Purkinje cell (primary cell): ENCODE measurements around the gene PRPF31. TPM values are rescaled to one million over a fixed set of nuclear protein-coding genes. Genes with fewer than 3 reads are reported as not detected.

Experiments
- polyA plus RNA-seq: library from polyadenylated mRNA; unstranded; fragments of >200 nt; fragmentation: Nextera tagmentation; gene quantifications from 2 replicates; pipeline ENCODE4 v1.2.1, GENCODE V29; 2014

The PRPF31 gene, protein sequence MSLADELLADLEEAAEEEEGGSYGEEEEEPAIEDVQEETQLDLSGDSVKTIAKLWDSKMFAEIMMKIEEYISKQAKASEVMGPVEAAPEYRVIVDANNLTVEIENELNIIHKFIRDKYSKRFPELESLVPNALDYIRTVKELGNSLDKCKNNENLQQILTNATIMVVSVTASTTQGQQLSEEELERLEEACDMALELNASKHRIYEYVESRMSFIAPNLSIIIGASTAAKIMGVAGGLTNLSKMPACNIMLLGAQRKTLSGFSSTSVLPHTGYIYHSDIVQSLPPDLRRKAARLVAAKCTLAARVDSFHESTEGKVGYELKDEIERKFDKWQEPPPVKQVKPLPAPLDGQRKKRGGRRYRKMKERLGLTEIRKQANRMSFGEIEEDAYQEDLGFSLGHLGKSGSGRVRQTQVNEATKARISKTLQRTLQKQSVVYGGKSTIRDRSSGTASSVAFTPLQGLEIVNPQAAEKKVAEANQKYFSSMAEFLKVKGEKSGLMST
- 6.3 and 12.1 TPM in 2 replicates for polyA plus RNA-seq

DNA sequence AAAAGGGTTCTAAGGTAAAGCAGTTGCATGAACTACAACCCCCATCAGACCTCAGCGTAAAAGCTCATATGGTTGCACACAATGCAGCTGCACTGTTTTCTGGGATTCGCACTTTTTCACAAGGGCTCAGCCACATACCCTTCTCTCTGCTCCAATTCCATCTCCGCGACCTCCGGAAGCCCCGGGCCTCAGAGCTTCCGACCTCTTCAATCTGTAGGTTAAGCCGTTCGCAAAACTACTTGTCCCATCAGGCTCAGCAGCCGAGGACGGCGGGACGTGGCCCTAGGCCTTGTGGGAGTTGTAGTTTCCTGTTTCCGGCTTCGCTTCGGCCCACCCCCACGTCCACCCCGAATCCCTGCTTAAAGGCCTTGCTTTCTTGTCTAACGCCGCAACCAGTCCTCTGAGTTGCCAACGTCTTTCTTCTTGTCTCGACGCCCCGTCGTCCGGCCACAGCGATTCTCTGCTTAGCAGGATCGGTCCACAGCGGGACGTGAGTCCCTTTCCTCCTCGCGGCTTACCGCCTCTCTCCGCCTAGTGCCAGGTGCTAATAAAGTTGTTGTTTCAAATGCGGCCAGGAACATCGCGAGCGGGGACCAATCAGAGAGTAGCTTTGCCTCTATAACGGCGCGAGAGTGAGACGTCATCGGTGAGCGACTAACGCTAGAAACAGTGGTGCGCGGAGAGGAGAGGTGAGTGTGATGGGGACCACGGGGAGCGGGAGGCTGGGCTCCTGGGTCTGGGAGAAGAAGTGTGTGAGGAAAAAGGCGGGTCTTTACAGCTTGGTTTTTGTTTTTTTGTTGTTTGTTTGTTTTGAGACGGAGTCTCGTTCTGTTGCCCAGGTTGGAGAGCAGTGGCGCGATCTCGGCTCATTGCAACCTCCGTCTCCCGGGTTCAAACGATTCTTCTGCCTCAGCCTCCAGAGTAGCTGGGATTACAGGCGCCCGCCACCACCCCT lies at the start of gene PRPF31, which contains the start of gene TFPT:
Gene PRPF31 (plus strand): TSS at position 646 of the 955 bp plus-strand sequence. CDS start 2,525 bp downstream, outside the sequence.
Gene TFPT (minus strand): TSS at position 549 of the 955 bp plus-strand sequence. CDS start 388 bp downstream, at position 161.

DNA sequence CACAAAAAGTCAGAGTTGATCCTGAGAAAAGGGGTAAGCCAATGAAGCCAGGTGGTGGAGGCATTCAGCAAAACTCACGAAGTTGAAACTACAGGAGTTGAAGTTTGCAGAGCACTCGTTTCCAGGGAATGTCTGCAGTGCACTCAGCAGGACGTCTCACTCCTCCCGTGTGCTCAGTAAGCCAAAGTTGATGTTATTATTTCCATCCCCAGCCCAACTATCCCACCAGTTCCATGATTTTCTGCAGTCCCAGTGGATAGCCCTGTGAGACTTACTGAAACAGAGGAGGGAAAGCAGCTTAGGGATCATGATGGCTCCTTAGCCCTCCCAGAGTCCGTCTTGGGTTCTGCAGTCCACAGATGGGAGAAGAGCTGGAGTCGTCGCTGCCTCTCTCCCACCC lies 34.5 kb upstream of the PRPF31 start, which contains the start of gene TARM1:
Gene TARM1 (minus strand): TSS at position 334 of the 400 bp plus-strand sequence. CDS start 25 bp downstream, at position 309.

DNA sequence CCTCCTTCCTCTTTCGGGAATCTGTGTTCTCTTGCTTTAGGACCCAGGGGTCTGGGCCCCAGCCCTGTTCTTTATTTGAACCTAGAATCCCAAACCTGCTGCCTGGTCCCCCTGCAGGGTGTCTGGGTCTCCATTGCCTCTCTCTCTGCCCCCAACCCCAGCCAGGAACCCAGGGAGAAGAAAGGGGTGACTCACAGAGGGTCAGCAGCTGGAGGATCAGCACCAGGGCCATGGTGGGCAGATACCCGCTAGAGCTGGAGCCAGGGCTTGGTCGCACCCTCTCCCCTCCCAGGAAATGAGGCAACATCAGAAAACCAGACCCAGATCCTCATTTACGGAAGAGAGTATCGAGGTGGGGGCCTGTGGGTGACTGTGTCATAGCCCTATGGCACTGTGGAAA lies 15.0 kb upstream of the PRPF31 start, which contains the start of gene OSCAR:
Gene OSCAR (minus strand): TSS at position 243 of the 400 bp plus-strand sequence. CDS start 11 bp downstream, at position 232.

DNA sequence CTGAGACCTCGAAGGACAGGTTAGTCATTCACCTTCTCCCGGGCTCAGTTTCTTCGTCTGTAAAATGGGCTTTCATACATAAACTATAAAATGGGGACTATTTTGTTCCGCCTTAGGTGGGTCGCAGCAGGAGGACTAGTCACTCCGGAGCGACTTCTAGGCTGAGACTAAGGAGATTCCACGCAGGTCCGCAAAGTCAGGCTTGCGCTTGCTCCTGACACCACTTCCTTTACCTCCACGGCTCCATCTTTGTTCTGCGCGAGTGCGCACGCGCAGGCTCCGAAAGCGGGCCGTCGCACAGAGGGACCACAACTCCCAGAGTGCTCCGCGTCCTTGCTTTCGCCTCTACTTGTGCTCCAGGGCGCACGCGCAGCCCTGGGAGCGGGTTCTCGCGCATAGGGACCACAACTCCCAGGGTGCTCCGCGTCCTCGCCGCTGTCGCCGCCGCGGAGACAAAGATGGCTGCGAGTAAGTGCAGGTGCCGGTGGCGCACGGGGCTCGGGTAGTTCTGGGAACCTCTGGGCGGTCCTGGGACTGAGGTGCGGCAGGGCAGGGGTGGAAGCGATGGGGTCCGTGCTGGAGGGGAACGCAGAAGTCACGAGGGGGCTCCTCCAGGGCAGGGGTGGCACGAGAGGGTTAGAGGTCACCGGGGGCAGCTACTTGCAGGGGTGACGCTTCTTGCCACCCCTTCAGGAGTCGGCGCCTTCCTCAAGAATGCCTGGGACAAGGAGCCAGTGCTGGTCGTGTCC lies 13.0 kb upstream of the PRPF31 start, which contains the start of gene NDUFA3:
Gene NDUFA3 (plus strand): TSS at position 435 of the 749 bp plus-strand sequence. CDS start 24 bp downstream, at position 459.

DNA sequence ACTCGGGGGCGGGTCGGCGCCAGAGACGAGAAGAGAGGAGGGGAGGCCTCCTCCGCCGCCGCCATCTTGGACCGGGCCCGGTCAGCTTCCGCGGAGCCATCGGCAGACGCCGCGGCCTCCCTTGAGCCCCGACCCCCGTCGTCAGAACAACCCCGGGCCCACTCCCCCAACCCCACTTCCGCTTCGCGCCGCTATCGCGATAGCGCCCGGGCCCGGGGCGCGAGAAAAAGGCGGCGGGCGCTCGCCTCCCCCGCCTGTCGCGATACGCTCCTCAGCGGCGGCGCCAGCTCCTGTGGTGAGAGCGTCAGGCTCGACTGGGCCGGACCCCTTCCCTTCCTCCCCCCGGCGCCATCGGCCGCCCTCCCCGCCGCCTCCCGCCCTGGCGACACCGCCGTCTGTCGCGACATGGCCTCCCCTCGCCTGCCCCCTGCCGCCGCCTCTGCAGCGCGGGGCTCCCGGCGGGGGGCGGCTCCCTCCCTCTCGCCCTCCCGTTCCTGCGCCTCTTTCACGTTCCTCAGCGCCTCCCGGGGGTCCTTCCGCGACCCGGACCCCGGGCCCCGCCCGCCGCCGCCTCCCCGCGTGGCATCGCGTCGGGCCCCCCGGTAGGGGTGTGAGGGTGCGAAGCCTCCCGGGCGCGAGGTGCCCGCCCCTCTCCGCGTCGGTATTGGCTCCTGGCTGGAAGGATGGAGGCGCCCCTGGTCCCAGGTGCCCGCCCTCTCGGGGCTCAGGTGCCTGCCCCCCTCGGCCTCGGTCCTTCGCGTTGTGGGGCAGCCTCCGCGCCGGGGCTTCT lies 22.3 kb downstream of the PRPF31 start, which contains the start of gene CNOT3:
Gene CNOT3 (plus strand): TSS at position 64 of the 790 bp plus-strand sequence. CDS start 5,217 bp downstream, outside the sequence.

DNA sequence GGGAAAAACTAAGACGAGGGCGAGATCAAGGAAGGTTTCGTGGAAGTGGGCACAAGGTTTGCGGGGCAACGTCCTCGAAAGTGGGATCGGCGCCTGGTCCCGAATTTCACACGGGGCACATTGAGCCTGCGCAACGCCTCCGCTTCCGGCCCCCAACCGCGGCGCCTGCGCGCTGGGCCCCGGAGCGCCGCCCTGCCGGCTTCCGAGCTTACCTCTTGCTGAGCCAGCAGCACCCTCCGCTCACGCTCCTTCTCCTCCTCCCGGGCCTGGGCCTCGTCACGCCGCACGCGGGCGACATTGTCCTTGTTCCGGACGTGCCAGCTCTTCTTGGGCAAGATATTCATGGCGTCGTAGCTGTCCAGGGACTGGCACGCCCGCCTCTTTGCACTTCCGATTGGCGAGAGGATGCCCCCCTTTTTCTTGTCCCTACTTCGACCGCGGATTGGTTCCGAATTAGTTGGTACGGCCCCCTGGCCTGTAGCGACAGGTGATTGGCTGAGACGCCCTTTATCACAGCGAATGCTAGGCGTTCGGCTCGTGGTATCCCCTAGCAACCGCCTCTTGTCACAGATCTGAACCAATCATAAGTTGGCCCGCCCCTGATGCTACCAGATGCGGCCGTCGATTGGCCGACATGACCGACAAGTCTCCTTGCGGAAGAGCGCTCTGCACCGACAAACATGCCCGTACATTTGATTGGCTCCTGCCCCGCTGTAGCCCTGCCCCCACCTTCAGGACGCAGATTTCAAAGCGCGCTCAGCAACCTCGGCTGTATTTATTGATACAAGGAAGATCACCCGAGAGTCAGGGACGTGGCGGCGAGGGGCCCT lies 44.0 kb downstream of the PRPF31 start, which contains the start of gene LENG1:
Gene LENG1 (minus strand): TSS at position 370 of the 830 bp plus-strand sequence. CDS start 26 bp downstream, at position 344.

DNA sequence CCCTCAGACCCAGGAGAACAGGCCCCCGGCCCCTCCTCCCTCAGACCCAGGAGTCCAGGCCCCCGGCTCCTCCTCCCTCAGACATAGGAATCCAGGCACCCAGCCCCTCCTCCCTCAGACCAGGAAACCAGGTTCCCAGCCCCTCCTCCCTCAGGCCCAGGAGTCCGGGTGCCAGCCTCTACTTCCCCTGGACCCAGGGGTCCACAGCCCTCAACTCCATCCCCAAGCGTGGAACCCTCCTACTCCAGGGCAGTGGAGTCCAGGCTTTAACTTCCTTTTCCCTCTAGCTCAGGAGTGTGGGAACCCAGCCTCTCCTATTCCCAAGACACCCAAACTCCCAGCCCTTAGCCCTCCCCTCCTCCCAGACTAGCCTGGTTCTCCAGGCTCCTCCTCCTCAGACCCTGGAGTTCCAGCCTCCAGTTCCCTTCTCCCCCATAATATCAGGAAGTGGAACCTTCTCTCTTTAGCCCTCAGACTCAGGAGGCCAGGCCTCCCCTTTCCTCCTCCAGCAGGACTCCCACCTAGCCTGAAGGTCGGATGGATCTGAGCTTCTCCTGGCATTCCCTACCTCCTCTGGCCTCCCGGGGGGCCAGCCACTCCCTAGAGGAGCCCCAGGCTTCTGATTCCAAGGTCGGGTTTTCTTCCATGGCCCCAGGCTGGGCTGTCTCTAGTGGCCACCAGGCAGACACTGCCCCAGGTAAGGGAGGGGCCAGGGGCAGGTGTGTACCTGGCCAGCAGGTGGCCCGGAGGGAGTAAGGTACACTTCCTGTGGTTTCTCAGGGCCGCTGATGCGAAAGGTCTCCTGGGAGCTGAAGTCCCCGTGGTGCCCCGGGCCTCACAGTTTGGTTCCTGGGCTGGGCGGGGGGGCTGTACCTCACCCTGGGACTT lies 57.2 kb downstream of the PRPF31 start, which contains the start of gene TMC4:
Gene TMC4 (minus strand): TSS at position 690 of the 888 bp plus-strand sequence. CDS start 43 bp downstream, at position 647.

Other genes starting within 250 kb of the PRPF31 start
- 13.6 and 14.8 TPM in 2 replicates for gene MYADM, start 247.9 kb upstream of the PRPF31 start, polyA plus RNA-seq
- 286 and 411 TPM in 2 replicates for gene PRKCG, start 233.6 kb upstream of the PRPF31 start, polyA plus RNA-seq
- gene CACNG7, start 206.5 kb upstream of the PRPF31 start, polyA plus RNA-seq = 1.7 and 1.8 TPM in 2 replicates
- gene CACNG8, start 152.8 kb upstream of the PRPF31 start, polyA plus RNA-seq = 0.45 and 4.1 TPM in 2 replicates
- not detected in 2 replicates for gene CACNG6, start 124.1 kb upstream of the PRPF31 start, polyA plus RNA-seq
- gene VSTM1, start 51.9 kb upstream of the PRPF31 start, polyA plus RNA-seq = not detected in 2 replicates
- not detected in 2 replicates for gene TARM1, start 34.4 kb upstream of the PRPF31 start, polyA plus RNA-seq
- not detected in 2 replicates for gene OSCAR, start 15.0 kb upstream of the PRPF31 start, polyA plus RNA-seq
- gene NDUFA3, start 12.9 kb upstream of the PRPF31 start, polyA plus RNA-seq = 1,121 and 1,868 TPM in 2 replicates
- 5.5 and 10.9 TPM in 2 replicates for gene TFPT, start 97 bp upstream of the PRPF31 start, polyA plus RNA-seq
- 5.1 and 12.1 TPM in 2 replicates for gene CNOT3, start 22.0 kb downstream of the PRPF31 start, polyA plus RNA-seq
- gene LENG1, start 44.0 kb downstream of the PRPF31 start, polyA plus RNA-seq = 3.0 and 5.2 TPM in 2 replicates
- not detected in 2 replicates for gene TMC4, start 57.4 kb downstream of the PRPF31 start, polyA plus RNA-seq
- 10.0 and 11.7 TPM in 2 replicates for gene MBOAT7, start 73.8 kb downstream of the PRPF31 start, polyA plus RNA-seq
- 4.8 and 7.6 TPM in 2 replicates for gene TSEN34, start 75.6 kb downstream of the PRPF31 start, polyA plus RNA-seq
- gene RPS9, start 85.1 kb downstream of the PRPF31 start, polyA plus RNA-seq = 68.6 and 83.4 TPM in 2 replicates
- 0.11 TPM in 1 of 2 replicates, not detected in the other for gene LILRB3, start 107.3 kb downstream of the PRPF31 start, polyA plus RNA-seq
- gene LILRA6, start 127.0 kb downstream of the PRPF31 start, polyA plus RNA-seq = not detected in 2 replicates
- gene LILRB5, start 141.5 kb downstream of the PRPF31 start, polyA plus RNA-seq = 0.13 and 0.15 TPM in 2 replicates
- gene LILRB2, start 165.4 kb downstream of the PRPF31 start, polyA plus RNA-seq = not detected in 2 replicates
- not detected in 2 replicates for gene LILRA5, start 197.4 kb downstream of the PRPF31 start, polyA plus RNA-seq
- not detected in 2 replicates for gene LILRA4, start 223.4 kb downstream of the PRPF31 start, polyA plus RNA-seq
- gene LAIR1, start 249.2 kb downstream of the PRPF31 start, polyA plus RNA-seq = not detected in 2 replicates